OCI-M2 (cell line): ENCODE data around the gene APOL6.

Experiments used
- DNase-seq: peaks from one replicate; lab custom pipeline; 2025; ENCODE audit not compliant: unreplicated experiment; lab: John Stamatoyannopoulos, UW

Gene APOL6

GRCh38 chr22:35648066-35649025 is at the start of gene APOL6:
APOL6 (plus strand) TSS chr22:35648446; CDS start chr22:35656426, 7,980 bp downstream.
- no peak for DNase-seq

DNA sequence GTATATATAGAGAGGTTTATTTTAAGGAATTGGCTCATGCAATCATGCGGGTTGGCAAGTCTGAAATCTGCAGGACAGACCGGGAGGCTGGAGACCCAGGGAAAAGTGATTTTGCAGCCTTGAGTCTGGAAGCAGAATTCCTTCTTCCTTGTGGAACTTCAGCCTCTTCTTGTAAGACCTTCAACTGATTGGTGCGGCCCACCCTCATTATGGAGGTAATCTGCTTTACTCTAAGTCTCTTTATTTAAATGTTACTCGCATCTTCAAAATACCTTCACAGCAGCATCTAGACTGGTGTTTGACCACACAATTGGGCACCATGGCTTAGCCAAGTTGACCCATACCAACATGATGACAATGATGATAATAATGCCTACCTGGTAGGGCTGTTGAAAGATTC is 48.9 kb upstream of the APOL6 start:
- no peak for DNase-seq

GRCh38 chr22:35600476-35600875 is 47.8 kb upstream of the APOL6 start:
- DNase-seq, result no peak

GRCh38 chr22:35601013-35601580 is 47.1 kb upstream of the APOL6 start:
- no peak for DNase-seq

GRCh38 chr22:35601743-35602615 is 46.3 kb upstream of the APOL6 start:
- DNase-seq, result no peak

DNA sequence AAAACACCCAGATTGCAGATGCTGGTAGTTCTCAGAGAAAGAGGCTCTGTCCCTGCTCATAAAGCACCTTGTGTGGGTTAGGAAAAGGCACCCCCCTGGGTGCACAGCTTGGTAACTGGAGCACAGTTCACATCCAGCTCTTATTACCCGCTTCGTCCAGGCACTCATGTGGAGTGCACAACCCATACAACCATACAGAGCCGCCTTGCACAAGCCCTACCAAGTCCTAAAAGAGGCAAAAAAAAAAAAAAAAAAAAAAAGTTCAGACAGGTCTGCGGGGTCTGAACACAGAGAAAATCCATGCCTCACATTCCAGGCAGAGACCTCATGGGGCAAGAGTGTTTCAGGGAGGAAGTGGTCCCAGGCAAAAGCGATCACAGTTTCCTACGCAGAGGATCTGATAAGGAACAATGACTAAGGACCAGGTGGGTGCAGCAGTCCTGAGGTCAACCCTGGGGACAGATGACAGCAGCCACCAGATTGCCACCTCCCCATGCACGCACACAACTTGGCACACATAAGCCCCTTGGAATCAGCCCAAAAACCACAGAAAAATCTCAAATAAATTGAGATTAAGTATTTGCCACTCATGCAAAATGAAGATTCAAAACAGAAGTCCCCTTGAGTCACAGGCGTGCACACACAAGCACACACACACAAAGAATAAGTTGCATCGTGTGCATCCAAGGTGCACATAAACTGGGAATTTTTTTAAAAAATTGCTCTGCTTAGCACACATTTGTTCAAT is 43.5 kb upstream of the APOL6 start:
- DNase-seq, result no peak

GRCh38 chr22:35605369-35605680 is 42.9 kb upstream of the APOL6 start:
- DNase-seq, result no peak

DNA sequence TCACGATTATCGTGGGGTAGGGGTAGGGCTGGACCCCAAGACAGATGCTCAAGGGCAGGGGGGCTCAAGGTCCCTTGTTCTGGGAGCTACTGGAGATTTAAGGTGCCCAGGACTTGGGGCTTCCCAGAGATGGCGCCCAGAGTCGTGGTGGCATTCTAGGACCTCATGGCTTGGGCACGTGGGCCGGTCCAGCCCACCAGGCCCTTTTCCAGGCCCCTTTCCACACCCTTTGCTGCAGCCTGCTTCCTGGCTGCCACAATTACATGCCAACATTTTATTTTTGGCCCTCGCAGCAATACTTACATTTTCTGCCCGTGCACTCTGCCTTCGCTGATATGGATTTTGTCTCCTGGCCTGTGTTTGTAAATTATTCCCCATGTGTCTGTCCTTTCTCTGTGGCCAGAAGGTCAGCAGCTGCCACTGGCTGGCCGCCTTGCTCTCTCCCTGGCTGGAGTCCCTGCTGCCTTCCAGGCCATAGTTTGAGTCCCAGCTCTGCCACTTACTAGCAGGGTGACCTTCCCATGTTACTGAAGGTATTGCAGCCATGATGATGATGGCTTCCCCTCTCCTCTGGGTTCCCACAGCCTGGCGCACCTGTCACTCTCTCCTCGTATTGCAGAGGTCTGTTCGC is 42.3 kb upstream of the APOL6 start:
- no peak for DNase-seq

DNA sequence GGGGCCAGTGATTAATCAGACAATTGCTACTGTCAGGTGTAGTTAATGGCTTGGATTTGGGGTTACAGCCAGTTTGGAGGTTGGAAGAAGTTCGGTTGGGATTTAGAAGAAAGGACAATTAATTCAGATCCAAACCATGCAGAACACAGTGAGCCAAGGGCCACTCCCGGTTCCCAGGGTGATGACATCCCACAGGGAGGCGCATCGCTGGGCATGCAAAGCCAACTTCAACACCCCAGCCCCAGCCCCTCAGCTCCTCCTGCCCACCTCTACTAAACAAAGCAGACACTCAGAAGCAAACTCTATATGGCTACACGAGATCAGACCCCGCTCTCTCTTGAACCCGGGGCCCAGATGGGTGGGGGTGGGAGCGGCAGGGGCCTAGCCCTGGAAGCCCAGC is 41.3 kb upstream of the APOL6 start:
- no peak for DNase-seq

GRCh38 chr22:35608088-35608487 is 40.2 kb upstream of the APOL6 start:
- DNase-seq, result no peak

- no peak for DNase-seq
Observed at GRCh38 chr22:35609261-35609660, 39.0 kb upstream of the APOL6 start.

GRCh38 chr22:35609761-35610160 is 38.5 kb upstream of the APOL6 start:
- DNase-seq, result no peak

- DNase-seq, result no peak
Observed at GRCh38 chr22:35610741-35611140, 37.5 kb upstream of the APOL6 start.

DNA sequence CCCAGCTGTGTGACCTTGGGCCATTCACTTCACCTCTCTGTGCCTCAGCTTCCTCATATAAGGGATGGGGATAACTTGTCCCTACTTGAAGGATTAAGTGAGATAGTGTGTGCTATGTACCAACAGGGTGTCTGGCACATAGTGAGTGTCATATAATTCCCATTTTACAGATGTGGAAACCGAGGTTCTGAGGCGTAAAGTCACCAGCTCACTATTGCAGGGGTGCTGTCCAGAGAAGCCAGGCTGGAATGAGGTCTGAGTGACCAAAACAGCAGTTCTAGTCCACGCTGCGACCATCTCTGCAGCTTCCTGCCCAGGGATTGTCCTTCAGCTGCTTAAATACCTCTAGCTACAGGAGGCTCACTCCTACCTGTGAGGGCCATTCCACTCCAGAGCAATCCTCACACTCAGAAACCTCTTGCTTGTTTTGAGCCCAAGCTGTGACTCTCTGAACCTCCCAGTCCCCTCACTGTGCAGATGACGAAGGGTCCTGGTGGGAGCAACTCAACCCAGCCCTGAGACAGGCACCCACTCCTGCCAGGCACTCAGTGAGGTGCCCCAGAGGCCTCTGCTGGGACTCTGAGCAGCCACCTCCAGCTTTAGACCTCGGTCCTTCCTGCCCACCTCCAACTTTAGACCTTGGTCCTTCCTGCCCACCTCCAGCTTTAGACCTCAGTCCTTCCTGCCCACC is 36.9 kb upstream of the APOL6 start:
- DNase-seq, result no peak

GRCh38 chr22:35611891-35612576 is 36.2 kb upstream of the APOL6 start:
- no peak for DNase-seq

DNA sequence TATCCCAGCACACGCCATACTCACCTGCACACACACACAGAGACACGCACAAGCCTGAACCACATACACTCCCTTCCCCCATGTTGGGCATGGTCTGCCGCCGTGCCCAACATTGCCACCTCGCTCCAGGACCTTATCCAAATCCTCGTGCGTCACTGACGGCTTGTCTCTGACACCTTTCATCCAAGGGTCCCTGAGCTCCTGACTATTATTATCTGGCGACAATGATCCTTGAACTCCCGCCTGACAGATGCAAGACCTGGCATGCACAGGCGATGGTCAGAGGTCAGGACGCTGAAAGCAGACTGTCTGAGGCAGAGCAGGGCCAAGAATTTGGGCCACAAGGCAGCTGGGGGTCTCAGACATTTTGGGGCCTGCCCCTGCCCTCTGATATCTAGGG is 35.3 kb upstream of the APOL6 start:
- DNase-seq, result no peak

DNA sequence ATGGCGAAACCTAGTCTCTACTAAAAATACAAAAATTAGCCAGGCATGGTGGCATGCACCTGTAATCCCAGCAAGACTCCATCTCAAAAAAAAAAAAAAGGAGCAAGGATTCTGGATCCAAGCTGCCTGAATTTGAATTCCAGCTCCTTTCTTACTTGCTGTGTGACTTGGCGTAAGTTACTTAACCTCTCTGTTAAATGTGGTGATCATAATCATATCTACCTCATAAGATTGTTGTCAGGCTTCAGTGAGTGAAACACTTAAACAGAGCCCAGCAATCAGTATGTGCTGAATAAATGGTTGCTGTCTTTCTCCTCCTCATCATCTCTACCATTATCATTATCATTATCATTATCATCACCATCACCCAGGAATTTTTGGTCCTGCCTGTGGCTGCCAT is 33.8 kb upstream of the APOL6 start:
- no peak for DNase-seq

DNA sequence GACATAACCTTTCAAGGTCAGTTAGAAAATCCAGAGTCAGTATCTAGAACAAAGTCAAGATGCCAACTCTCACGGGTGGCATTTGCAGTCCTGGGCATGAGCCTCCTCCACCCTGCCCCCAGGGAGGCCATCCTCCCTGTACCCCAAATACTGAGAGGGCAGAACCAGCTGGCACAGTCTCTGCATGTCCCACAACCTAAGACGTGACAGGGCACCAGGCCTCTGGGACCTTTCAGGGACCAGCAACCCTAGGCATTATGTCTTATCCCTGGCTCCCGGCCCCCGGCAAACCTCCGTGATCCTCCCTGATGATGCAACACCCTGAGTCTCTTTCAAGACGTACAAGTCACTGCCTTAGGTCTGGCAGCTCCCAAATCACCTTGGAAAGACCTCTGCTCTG is 33.1 kb upstream of the APOL6 start:
- no peak for DNase-seq

DNA sequence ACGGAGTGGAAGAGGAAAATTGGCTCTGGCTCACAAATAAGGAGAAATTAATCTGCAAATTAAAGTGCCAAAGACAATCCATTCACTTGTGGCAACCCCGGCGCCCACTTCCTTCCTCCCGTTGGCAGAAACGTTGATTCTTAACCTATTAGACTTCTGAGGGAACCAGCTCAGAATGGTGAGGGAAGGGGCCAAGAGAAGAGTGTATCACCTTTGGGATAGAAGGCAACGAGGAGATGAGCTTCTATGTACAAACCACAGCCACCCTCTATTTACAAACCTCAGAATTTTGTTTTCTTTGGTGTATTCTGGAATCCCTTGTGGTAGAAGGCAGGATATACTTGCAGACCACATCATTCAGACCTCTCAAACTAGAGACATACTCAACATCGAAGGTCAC is 32.2 kb upstream of the APOL6 start:
- DNase-seq, result no peak
